ENCODE measurements around the gene SBF1. TPM values are rescaled to one million over a fixed set of nuclear protein-coding genes. Genes with fewer than 3 reads are reported as not detected.

Gene SBF1
- total and polyA plus RNA-seq, 2 of the 13 experiments (the other 11 are each of a cell fraction or from before 2014, with no cell fraction given) = 31.7 to 40.9 TPM

DNA sequence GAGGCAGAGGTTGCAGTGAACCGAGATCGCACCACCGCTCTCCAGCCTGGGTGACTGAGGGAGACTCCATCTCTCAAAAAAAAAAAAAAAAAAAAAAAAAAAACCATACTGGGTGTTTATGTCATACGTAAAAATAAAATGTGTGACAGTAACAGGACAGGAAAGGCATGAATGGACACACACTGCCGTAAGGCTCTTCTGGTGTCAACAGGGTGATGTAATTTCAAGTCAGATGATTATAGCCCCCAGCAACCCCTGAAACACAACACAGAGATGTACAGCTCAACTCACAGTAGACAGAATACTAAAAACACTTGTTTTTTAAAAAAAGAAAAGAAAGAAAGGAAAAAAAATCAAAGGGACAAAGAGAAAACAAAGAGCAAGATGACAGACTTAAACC is 22.2 kb downstream of the SBF1 start:
- TF ChIP-seq, protein P1, sequence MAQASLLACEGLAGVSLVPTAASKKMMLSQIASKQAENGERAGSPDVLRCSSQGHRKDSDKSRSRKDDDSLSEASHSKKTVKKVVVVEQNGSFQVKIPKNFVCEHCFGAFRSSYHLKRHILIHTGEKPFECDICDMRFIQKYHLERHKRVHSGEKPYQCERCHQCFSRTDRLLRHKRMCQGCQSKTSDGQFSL (CRISPR knock-in tag; IDR thresholded peaks at IDR 0.05) = no peak
- TF ChIP-seq AHR (CRISPR knock-in tag; IDR thresholded peaks at IDR 0.05) (no peak), MYC (CRISPR knock-in tag; IDR thresholded peaks at IDR 0.05; ENCODE audit: borderline replicate concordance) (no peak), CHD2 (IDR thresholded peaks at IDR 0.05; ENCODE audit: low read depth, low read length) (no peak), HHEX (CRISPR knock-in tag; IDR thresholded peaks at IDR 0.05) (no peak), MEF2D (CRISPR knock-in tag; IDR thresholded peaks at IDR 0.05) (no peak), ZNF34 (CRISPR knock-in tag; IDR thresholded peaks at IDR 0.05; ENCODE audit: borderline replicate concordance) (no peak), ZNF431 (CRISPR knock-in tag; IDR thresholded peaks at IDR 0.05; ENCODE audit: borderline replicate concordance, low read depth) (no peak), ZSCAN25 (CRISPR knock-in tag; IDR thresholded peaks at IDR 0.05) (no peak), GTF3A (CRISPR knock-in tag; conservative IDR thresholded peaks at IDR 0.05) (no peak), ZNF446 (CRISPR knock-in tag; IDR thresholded peaks at IDR 0.05) (no peak), ZNF451 (CRISPR knock-in tag; IDR thresholded peaks at IDR 0.05) (no peak), ZNF614 (CRISPR knock-in tag; IDR thresholded peaks at IDR 0.05; ENCODE audit: borderline replicate concordance) (no peak), ZNF549 (CRISPR knock-in tag; IDR thresholded peaks at IDR 0.05) (no peak), KDM2A (CRISPR knock-in tag; IDR thresholded peaks at IDR 0.05; ENCODE audit: borderline replicate concordance, low read depth) (no peak), CREB1 (IDR thresholded peaks at IDR 0.05) (no peak), CREB1 (CRISPR knock-in tag; IDR thresholded peaks at IDR 0.05) (no peak), ZC3H4 (CRISPR knock-in tag; IDR thresholded peaks at IDR 0.05; ENCODE audit: borderline replicate concordance) (no peak), ZFP82 (CRISPR knock-in tag; IDR thresholded peaks at IDR 0.05; ENCODE audit: borderline replicate concordance) (no peak), GZF1 (CRISPR knock-in tag; IDR thresholded peaks at IDR 0.05) (no peak)
- TF ChIP-seq, protein P2, sequence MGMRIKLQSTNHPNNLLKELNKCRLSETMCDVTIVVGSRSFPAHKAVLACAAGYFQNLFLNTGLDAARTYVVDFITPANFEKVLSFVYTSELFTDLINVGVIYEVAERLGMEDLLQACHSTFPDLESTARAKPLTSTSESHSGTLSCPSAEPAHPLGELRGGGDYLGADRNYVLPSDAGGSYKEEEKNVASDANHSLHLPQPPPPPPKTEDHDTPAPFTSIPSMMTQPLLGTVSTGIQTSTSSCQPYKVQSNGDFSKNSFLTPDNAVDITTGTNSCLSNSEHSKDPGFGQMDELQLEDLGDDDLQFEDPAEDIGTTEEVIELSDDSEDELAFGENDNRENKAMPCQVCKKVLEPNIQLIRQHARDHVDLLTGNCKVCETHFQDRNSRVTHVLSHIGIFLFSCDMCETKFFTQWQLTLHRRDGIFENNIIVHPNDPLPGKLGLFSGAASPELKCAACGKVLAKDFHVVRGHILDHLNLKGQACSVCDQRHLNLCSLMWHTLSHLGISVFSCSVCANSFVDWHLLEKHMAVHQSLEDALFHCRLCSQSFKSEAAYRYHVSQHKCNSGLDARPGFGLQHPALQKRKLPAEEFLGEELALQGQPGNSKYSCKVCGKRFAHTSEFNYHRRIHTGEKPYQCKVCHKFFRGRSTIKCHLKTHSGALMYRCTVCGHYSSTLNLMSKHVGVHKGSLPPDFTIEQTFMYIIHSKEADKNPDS (CRISPR knock-in tag; IDR thresholded peaks at IDR 0.05) = no peak
- 98% methylated on average over 5 of the region's 5 CpGs for WGBS (ENCODE audit: low lambda C conversion rate)
- intact Hi-C loops (cut with micrococcal nuclease; ENCODE audit: unreplicated experiment) = no loop called here
- no TSS peak for BruUV-seq (replicated peaks)
- Histone ChIP-seq H3K36me3 (replicated peaks in 1 of 2; ENCODE audit: control insufficient read depth in 1 of 2, insufficient read depth in 2 of 2, low read length in 2 of 2) (peaks cover 24 to 51% of the 10 kb centered on the region in 2 experiments; a peak in 4 of 5 replicates), H3K4me1 (ENCODE audit: insufficient read depth, low read length) (no peaks in the 10 kb centered on the region), H2AFZ (ENCODE audit: low read length) (no peak overlapping the region), H3K4me2 (ENCODE audit: low read depth, low read length) (no peak overlapping the region), H3K4me3 (replicated peaks in 1 of 3; ENCODE audit: insufficient read depth in 1 of 3, low read depth in 2 of 3, low read length in 3 of 3) (no peak overlapping the region), H3K27me3 (ENCODE audit: control insufficient read depth in 1 of 2, insufficient read depth in 2 of 2, low read length in 2 of 2) (no peaks in the 10 kb centered on the region), H3K79me2 (ENCODE audit: insufficient read depth, low read length) (no peaks in the 10 kb centered on the region), H3K27ac (ENCODE audit: extremely low read length, insufficient read depth, low read length) (no peak overlapping the region), H3K9ac (ENCODE audit: insufficient read depth, low read depth, low read length) (no peak overlapping the region), H3K9me3 (ENCODE audit: low read length) (no peaks in the 10 kb centered on the region), H4K20me1 (ENCODE audit: insufficient read depth, low read length) (no peaks in the 10 kb centered on the region)
- DNase-seq (ENCODE audit: low spot score) = no peak
- ChIA-PET CTCF (ENCODE audit: low intra/inter-chr PET ratio, low total read pairs) (no interaction called here), POLR2A (interaction anchor here (1.3 kb wide), 1 partner anchor 73 kb away, joined by 3 read pairs; the partner anchor contains the start of gene SCO2)
- in situ Hi-C loops (cut with HindIII; ENCODE audit: extremely low pct_ligation_motif_present, low pct_unique_long_range_greater_than_20kb) = no loop called here
- FAIRE-seq = no peak
- no peak for ATAC-seq

All from HepG2 (cell line).